Skin epidermis (tissue), 12 donors: ENCODE measurements around the gene MTO1.
"Not testable (repeated sequence)": the region's sequence is repeated elsewhere in the genome, so short reads cannot be mapped to it uniquely, and the experiment has no call there.

ENCODE experiments used
- H3K27ac ChIP-seq, 21 experiments: fragments of 200-600 bp; sonication (generic) in 11 of 21; one replicate each; pipeline ENCODE4 v1.5.0; 2020; ENCODE audit warnings: mild to moderate bottlenecking in 3 of 21, inconsistent platforms in 2 of 21, moderate library complexity in 2 of 21
- H3K4me3 ChIP-seq, 7 experiments: fragments of 200-600 bp; sonication (generic) in 2 of 7; one replicate each; pipeline ENCODE4 v1.5.0; 2020; ENCODE audit warnings: inconsistent platforms in 2 of 7, mild to moderate bottlenecking in 2 of 7, moderate library complexity in 1 of 7

The MTO1 gene

DNA sequence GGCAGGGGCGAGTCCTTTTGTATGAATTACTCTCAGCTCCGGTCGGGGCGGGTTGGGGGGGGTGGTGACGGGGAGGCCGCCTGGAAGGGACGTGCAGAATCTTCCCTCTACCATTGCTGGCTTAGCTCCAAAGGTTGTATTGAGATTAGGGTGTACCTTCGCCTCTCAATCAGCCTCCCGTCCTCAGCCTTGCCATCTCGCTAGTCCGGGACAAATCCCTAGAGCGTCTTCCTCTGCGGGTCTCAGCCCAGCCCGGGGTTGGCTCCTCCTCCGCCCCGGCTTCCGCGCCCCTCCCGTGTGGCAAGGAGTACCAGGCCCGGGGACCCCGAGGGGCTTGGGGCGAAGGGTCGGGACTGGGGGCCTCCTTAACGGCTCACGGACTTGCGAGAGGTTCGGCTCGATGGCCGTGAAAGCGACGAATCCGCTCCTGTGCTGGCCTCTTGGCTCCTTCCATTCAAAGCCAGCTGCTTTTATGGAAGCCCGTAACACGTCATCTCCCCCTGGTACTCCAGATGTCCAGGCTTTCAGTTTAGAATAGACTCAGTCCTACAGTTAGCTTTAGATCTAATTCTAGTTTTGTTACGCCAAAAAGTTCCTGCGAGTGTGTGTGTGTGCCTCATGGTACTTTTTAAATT, 59.9 kb downstream of the MTO1 start:
- H3K4me3 ChIP-seq = peak overlapping the region; percentile 70 to 86 (median 77)

DNA sequence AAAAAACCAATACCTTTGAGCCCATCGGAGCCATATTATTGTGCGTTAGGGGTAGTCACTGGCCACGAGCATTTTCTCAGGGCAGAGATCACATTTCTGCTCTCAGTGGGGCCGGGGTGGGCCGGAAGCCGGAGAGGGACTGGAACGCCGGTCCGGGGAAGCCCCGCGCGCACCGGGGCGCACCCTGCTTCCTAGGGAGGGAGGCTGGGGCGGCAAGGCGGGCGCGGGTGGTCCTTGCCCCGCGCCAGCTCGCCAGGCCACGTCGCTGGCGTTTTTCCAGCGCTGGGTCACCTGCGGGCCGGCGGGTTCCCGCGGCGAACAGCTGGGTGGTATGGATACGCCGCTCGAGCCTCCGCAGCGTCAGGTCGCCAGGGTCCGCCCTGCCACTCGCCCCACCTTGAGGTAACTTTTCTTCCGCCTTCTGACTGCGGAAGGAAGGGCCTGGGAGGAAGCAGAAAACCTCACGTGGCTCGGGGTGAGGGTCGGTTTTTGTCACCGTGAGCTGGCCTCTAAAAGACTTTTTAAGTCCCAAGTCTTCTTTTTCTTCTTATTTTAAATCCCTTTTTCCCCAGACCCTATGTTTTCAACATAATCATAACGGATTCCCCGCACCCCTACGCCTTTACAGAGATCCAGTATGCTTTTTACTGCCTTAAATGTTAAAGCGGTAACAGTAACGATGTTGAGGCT, 62.0 kb downstream of the MTO1 start:
- peak overlapping the region; percentile 67 to 88 (median 72) for H3K4me3 ChIP-seq
- H3K27ac ChIP-seq = peak overlapping the region; percentile 71 to 100 (median 98)

More for the DNA sequence above, 59.9 kb downstream of the MTO1 start:
- peak overlapping the region; percentile 83 to 100 (median 98) for H3K27ac ChIP-seq

- H3K27ac ChIP-seq = no peak overlapping the region
- no peak overlapping the region for H3K4me3 ChIP-seq
Observed at GRCh38 chr6:73525546-73526330, 64.2 kb downstream of the MTO1 start.

GRCh38 chr6:73528897-73529296, 67.4 kb downstream of the MTO1 start:
- H3K27ac ChIP-seq = no peak overlapping the region
- H3K4me3 ChIP-seq = no peak overlapping the region

DNA sequence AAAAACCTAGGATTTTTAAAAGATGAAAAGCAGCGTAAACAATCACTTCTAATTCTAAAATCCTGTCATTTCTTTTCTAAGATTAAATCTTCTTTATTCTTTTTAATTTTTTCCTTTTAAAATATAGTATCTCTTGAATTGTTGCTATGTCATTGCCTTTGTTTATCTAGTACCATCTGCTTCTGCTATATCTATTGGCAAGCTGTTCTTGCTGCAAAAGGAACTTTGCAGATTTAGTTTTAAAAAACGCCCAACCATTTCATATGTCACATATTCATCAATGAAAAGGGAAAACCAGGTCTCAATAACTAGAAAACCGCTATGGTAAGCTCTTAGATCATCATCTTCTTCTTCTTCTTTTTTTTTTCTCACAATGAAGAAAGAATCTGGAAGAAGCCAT, 70.8 kb downstream of the MTO1 start:
- Histone ChIP-seq H3K27ac (no peak overlapping the region), H3K4me3 (no peak overlapping the region)

- no peak overlapping the region for H3K27ac ChIP-seq
Observed at GRCh38 chr6:73534628-73535027, 73.1 kb downstream of the MTO1 start.

GRCh38 chr6:73537677-73538076, 76.1 kb downstream of the MTO1 start:
- no peak overlapping the region for H3K4me3 ChIP-seq
- H3K27ac ChIP-seq = no peak overlapping the region

More at GRCh38 chr6:73534628-73535027, 73.1 kb downstream of the MTO1 start:
- H3K4me3 ChIP-seq = no peak overlapping the region

DNA sequence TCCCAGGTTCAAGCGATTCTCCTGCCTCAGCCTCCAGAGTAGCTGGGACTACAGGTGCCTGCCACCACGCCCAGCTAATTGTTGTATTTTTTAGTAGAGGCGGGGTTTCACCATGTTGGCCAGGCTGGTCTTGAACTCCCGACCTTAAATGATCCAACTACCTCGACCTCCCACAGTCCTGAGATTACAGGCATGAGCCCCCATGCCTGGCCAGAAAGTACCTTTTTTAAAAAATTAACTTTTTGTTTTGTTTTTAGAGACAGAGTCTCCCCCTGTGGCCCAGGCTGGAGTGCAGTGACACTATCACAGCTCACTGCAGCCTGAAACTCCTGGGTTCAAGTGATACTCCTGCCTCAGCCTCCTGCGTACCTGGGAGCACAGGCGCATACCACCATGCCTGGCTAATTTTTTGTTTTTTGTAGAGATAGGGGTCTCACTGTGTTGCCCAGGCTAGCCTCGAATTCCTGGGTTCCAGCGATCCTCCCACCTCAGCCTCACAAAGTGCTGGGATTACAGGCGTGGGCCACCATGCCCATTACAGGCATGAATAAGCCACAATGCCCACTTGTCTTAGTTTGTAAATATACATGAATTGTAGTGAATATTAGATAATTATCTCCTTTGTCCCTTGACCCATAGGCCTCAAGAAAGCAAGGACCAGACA, 76.7 kb downstream of the MTO1 start:
- Histone ChIP-seq H3K27ac (no peak overlapping the region), H3K4me3 (no peak overlapping the region)

- not testable (repeated sequence) for H3K4me3 ChIP-seq, H3K27ac ChIP-seq
Observed at GRCh38 chr6:73542481-73542880, 80.9 kb downstream of the MTO1 start.

- H3K27ac ChIP-seq = no peak overlapping the region
- H3K4me3 ChIP-seq = no peak overlapping the region
Observed at GRCh38 chr6:73542891-73543290, 81.4 kb downstream of the MTO1 start.

DNA sequence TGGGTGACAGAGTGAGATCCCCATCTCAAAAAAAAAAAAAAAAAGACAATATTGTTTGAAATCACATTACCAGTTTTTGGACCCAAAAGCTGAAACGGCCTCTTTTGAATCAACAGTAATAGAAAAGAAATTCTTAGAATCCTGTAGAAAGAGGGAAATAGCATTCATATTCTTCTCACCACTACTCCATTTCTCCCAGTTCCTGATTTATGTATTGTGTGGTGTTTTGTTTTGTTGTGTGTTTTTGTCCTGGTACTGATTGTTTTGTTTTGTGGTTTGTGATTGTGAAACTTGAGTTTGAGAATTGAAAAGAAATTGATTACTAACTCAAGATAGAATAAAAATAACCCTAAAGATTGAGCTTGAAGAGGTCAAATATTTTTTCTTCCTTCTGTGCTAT, 85.5 kb downstream of the MTO1 start:
- Histone ChIP-seq H3K4me3 (no peak overlapping the region), H3K27ac (no peak overlapping the region)

- Histone ChIP-seq H3K27ac (peak overlapping the region in 2 of 21 experiments; percentile 4 to 31), H3K4me3 (no peak overlapping the region)
Observed at GRCh38 chr6:73548458-73549446, 87.2 kb downstream of the MTO1 start.

DNA sequence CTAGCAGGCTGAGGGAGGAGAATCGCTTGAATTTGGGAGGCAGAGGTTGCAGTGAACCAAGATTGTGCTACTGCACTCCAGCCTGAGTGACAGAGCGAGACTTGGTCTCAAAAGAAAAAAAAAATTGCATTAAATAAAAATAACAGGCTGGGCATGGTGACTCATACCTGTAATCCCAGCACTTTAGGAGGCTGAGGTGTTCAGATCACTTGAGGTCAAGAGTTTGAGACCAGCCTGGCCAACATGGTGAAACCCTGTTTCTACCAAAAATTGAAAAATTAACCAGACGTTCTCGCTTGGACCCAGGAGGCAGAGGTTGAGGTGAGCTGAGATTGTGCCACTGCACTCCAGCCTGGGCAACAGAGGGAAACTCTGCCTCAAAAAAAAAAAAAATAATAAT, 89.6 kb downstream of the MTO1 start:
- H3K27ac ChIP-seq, H3K4me3 ChIP-seq: not testable (repeated sequence)

- H3K4me3 ChIP-seq, H3K27ac ChIP-seq: not testable (repeated sequence)
Observed at GRCh38 chr6:73555380-73555949, 93.9 kb downstream of the MTO1 start.

- H3K27ac ChIP-seq = peak overlapping the region in 1 of 21 experiments; percentile 11
- no peak overlapping the region for H3K4me3 ChIP-seq
Observed at GRCh38 chr6:73556836-73557235, 95.3 kb downstream of the MTO1 start.
